SK-N-SH treated with all-trans-retinoic acid at 6 μM for 48 hours (cell line): Measurements from ENCODE around the gene SLC22A16.

Experiments
- GLIS3 ChIP-seq: fragments of 250-450 bp; sonication (Bioruptor Pico); IDR thresholded peaks from 2 replicates; pipeline ENCODE4 v1.5.0; 2020; ENCODE audit warnings: mild to moderate bottlenecking, moderate library complexity
- TOX ChIP-seq: fragments of 250-450 bp; sonication (Bioruptor Pico); IDR thresholded peaks from 2 replicates; pipeline ENCODE4 v1.8.0; 2021; ENCODE audit warnings: mild to moderate bottlenecking, moderate library complexity, borderline replicate concordance
- TF ChIP-seq, protein P1 (sequence below): fragments of 250-450 bp; sonication (Bioruptor Pico); IDR thresholded peaks from 2 replicates; pipeline ENCODE4 v1.8.0; 2021; ENCODE audit warnings: low read depth, mild to moderate bottlenecking, moderate library complexity, borderline replicate concordance

DNA sequence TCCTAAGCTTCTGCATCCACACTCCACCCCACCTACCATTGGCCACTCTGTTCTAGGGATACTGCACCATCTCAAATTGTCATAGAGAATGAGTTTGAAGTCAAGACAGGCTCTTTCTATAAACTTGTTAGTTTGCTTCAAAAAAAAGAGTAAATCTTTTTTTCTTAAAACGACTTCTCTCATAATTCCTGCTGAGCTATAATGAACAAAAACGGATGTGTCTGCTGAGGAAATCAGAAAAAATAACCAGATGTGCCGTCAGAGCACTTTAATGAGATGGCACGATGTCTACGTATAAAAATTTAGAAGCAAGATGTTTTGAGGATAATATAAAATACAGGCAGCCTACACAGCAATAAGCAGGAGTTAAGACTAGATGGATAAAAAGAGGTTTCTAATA lies 37.1 kb downstream of the SLC22A16 start:
- TF ChIP-seq, protein P1, sequence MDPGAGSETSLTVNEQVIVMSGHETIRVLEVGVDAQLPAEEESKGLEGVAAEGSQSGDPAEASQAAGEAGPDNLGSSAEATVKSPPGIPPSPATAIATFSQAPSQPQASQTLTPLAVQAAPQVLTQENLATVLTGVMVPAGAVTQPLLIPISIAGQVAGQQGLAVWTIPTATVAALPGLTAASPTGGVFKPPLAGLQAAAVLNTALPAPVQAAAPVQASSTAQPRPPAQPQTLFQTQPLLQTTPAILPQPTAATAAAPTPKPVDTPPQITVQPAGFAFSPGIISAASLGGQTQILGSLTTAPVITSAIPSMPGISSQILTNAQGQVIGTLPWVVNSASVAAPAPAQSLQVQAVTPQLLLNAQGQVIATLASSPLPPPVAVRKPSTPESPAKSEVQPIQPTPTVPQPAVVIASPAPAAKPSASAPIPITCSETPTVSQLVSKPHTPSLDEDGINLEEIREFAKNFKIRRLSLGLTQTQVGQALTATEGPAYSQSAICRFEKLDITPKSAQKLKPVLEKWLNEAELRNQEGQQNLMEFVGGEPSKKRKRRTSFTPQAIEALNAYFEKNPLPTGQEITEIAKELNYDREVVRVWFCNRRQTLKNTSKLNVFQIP: no peak
- TF ChIP-seq GLIS3 (CRISPR knock-in tag) (no peak), TOX (CRISPR knock-in tag) (no peak)
